Measurements from ENCODE around the gene DDX39B. TPM values are rescaled to one million over a fixed set of nuclear protein-coding genes. Genes with fewer than 3 reads are reported as not detected.
A peak's percentile ranks its signal among the peaks of the same experiment; 100 is the strongest.

Gene DDX39B
- total and polyA plus RNA-seq, 9 of the 15 experiments (the other 6 are each of a cell fraction or from before 2014, with no cell fraction given), result 479 to 869 (median 592) TPM

DNA sequence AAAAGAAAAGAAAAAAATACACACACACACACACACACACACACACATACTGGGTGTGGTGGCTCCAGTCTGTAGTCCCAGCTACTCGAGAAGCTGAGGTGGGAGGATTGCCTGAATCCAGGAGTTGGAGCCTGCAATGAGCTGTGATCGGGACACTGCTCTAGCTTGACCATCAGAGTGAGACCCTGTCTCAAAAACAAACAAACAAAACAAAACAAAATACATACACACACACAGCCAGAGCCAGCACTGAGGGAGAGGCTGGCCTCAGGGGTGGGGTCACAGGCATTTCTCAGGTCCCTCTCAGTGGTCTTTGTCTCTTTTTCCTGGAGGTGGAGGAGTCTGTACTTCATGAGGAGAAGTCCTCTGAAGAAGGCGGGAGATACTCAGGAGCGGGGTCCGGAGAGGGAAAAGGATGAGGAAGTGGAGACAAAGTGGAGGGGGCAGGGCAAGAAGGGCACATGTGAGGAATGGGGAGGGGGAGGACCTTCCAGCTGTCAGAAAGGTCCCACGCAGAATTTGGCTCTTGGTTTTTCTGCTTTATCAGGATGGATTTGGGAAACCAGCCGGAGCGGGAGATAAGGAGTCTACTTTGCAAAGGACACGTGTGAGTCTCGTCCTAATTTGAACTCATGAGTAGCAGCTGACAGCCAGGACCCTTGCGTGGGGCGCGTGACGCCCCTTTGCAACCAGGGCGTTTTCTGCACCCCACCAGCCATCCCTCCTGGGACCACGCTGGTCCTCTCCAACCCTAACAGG is 51.5 kb downstream of the DDX39B start:
- no peaks in the 10 kb centered on the region for H3K9me3 ChIP-seq (replicated peaks; ENCODE audit: control insufficient read depth, insufficient read depth, low read depth, low read length)
- ChIA-PET POLR2A (no interaction called here), CTCF (ENCODE audit: low intra/inter-chr PET ratio) (interaction anchor here (0.6 to 1.0 kb wide), 2 partner anchors 108 to 1159 kb away, joined by 4 read pairs; no protein-coding TSS in a partner anchor)
- WGBS (ENCODE audit: insufficient coverage, low coverage, missing lambda C conversion rate), result 15% methylated on average over 15 of the region's 16 CpGs
- no peaks in the 10 kb centered on the region for H4K20me1 ChIP-seq (replicated peaks; ENCODE audit: control insufficient read depth, insufficient read depth, low read length)
- peak overlapping the region; percentile 84 for H2AFZ ChIP-seq (ENCODE audit: low read depth, low read length)
- DNase-seq (ENCODE audit: extremely low read depth in 1 of 4, low spot score in 3 of 4) (peak in 3 of 4 experiments; percentile 43 to 82 (median 59)), ATAC-seq (no peak), FAIRE-seq (no peak)
- H3K27me3 ChIP-seq (ENCODE audit: control insufficient read depth in 2 of 2, insufficient read depth in 2 of 2, low read length in 2 of 2), result no peaks in the 10 kb centered on the region
- H3K4me2 ChIP-seq (ENCODE audit: insufficient read depth, low read length), result peak overlapping the region; percentile 61
- no peak overlapping the region for H3K4me3 ChIP-seq
- peak overlapping the region; percentile 23 to 80 for H3K9ac ChIP-seq (ENCODE audit: insufficient read depth in 1 of 2, low read depth in 2 of 2, low read length in 2 of 2)
- no TSS peak for BruUV-seq (replicated peaks)
- H3K9me1 ChIP-seq (ENCODE audit: control insufficient read depth, insufficient read depth, low read length), result no peaks in the 10 kb centered on the region
- intact Hi-C loops (cut with micrococcal nuclease), result loop anchor here (5.0 kb wide), 1 partner anchor 37 kb away; the partner anchor contains the start of gene MCCD1
- H3K27ac ChIP-seq (ENCODE audit: extremely low read depth, low read depth, low read length), result no peak overlapping the region
- in situ Hi-C loops (cut with MboI), result loop anchor here (5.0 kb wide), 1 partner anchor 112 kb away; no protein-coding TSS in a partner anchor
- peaks cover 9% of the 10 kb centered on the region; the same call in 2 of the 3 replicates for H3K79me2 ChIP-seq (ENCODE audit: control insufficient read depth, insufficient read depth, low read length)
- no peaks in the 10 kb centered on the region for H3K36me3 ChIP-seq (ENCODE audit: control insufficient read depth, insufficient read depth, low read length)
- H3K4me1 ChIP-seq (replicated peaks in 1 of 2; ENCODE audit: control insufficient read depth in 2 of 2, insufficient read depth in 2 of 2, low read length in 2 of 2), result peaks cover 22 to 32% of the 10 kb centered on the region in 2 experiments; a peak in 4 of 5 replicates
- peak; percentile 63 to 64; a peak in 3 of 4 replicates for TF ChIP-seq TRIM24 (IDR thresholded peaks at IDR 0.05)
- TF ChIP-seq TEAD4 (IDR thresholded peaks at IDR 0.05; ENCODE audit: low read length), result peak; percentile 78; the same call in 1 of the 2 replicates
- no peak for TF ChIP-seq TEAD4 (CRISPR knock-in tag; IDR thresholded peaks at IDR 0.05; ENCODE audit: borderline replicate concordance)
- TF ChIP-seq SMAD4 (CRISPR knock-in tag; conservative IDR thresholded peaks at IDR 0.05), result no peak
- TF ChIP-seq BMI1 (IDR thresholded peaks at IDR 0.05; ENCODE audit: low read length), result no peak
- TF ChIP-seq PHB2 (IDR thresholded peaks at IDR 0.05; ENCODE audit: low read depth), result no peak
- TF ChIP-seq EP400 (IDR thresholded peaks at IDR 0.05), result peak; percentile 46; the same call in 1 of the 2 replicates
- no peak for TF ChIP-seq SMAD3 (CRISPR knock-in tag; conservative IDR thresholded peaks at IDR 0.05)
- peak; percentile 52 for TF ChIP-seq EGR1 (conservative IDR thresholded peaks at IDR 0.05)
- peak; percentile 50; the same call in 1 of the 2 replicates for TF ChIP-seq PML (IDR thresholded peaks at IDR 0.05; ENCODE audit: low read length)
- TF ChIP-seq CCNT2 (IDR thresholded peaks at IDR 0.05; ENCODE audit: borderline replicate concordance, extremely low read depth, insufficient read length, low read depth, low read length), result peak; percentile 36
- TF ChIP-seq, protein P1, sequence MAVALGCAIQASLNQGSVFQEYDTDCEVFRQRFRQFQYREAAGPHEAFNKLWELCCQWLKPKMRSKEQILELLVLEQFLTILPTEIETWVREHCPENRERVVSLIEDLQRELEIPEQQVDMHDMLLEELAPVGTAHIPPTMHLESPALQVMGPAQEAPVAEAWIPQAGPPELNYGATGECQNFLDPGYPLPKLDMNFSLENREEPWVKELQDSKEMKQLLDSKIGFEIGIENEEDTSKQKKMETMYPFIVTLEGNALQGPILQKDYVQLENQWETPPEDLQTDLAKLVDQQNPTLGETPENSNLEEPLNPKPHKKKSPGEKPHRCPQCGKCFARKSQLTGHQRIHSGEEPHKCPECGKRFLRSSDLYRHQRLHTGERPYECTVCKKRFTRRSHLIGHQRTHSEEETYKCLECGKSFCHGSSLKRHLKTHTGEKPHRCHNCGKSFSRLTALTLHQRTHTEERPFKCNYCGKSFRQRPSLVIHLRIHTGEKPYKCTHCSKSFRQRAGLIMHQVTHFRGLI (CRISPR knock-in tag; IDR thresholded peaks at IDR 0.05), result no peak
- TF ChIP-seq, protein P2, sequence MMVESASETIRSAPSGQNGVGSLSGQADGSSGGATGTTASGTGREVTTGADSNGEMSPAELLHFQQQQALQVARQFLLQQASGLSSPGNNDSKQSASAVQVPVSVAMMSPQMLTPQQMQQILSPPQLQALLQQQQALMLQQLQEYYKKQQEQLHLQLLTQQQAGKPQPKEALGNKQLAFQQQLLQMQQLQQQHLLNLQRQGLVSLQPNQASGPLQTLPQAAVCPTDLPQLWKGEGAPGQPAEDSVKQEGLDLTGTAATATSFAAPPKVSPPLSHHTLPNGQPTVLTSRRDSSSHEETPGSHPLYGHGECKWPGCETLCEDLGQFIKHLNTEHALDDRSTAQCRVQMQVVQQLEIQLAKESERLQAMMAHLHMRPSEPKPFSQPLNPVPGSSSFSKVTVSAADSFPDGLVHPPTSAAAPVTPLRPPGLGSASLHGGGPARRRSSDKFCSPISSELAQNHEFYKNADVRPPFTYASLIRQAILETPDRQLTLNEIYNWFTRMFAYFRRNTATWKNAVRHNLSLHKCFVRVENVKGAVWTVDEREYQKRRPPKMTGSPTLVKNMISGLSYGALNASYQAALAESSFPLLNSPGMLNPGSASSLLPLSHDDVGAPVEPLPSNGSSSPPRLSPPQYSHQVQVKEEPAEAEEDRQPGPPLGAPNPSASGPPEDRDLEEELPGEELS (CRISPR knock-in tag; IDR thresholded peaks at IDR 0.05; ENCODE audit: borderline replicate concordance), result no peak
- peak; percentile 63; the same call in 1 of the 2 replicates for TF ChIP-seq KLF16 (IDR thresholded peaks at IDR 0.05)
- TF ChIP-seq ESRRA (IDR thresholded peaks at IDR 0.05; ENCODE audit: borderline replicate concordance, low read depth), result 0 out of 2 replicates have a peak, but pooled peaks have one; percentile 31
- TF ChIP-seq CBFA2T3 (IDR thresholded peaks at IDR 0.05), result peak; percentile 84
- TF ChIP-seq ZNF57 (CRISPR knock-in tag; IDR thresholded peaks at IDR 0.05), result no peak
- no peak for TF ChIP-seq MCM7 (IDR thresholded peaks at IDR 0.05)
